Caco-2 (cell line): ENCODE data around the gene LRRC7. TPM values are rescaled to one million over a fixed set of nuclear protein-coding genes. Genes with fewer than 3 reads are reported as not detected.

ENCODE experiments used
- BruUV-seq: library from RNA; stranded (reverse); fragments of 400-500 nt; replicated peaks from 2 replicates; lab custom pipeline; 2021; lab: Mats Ljungman, UMichigan
- CTCF ChIA-PET: fragments of 300-600 bp; sonication (Branson Sonifier 250); formaldehyde crosslinking; loops from one replicate; lab custom pipeline; 2022; ENCODE audit warnings: antibody characterized with exemption; lab: Charles Lee
- POLR2A ChIA-PET: fragments of 300-600 bp; sonication (Branson Sonifier 250); formaldehyde crosslinking; loops from one replicate; lab custom pipeline; 2022; ENCODE audit warnings: antibody characterized with exemption; lab: Charles Lee
- DNase-seq, 2 experiments: peaks; one replicate each; pipeline versions ENCODE4 v3.0.0 to v3.0.0-alpha.2; 2020 to 2022
- H3K27me3 ChIP-seq: replicated peaks from 2 replicates; pipeline ENCODE4 v1.6.0; 2011; ENCODE audit warnings: low read length; ENCODE audit not compliant: control insufficient read depth, insufficient read depth
- H3K36me3 ChIP-seq: 2 replicates; pipeline ENCODE4 v1.5.1; 2011; ENCODE audit warnings: low read length; ENCODE audit not compliant: control insufficient read depth, insufficient read depth
- H3K4me1 ChIP-seq: fragments of 250-450 bp; sonication (Bioruptor Pico); 2 replicates; pipeline ENCODE4 v1.5.1; 2020; ENCODE audit warnings: mild to moderate bottlenecking
- H3K4me3 ChIP-seq: 2 replicates; pipeline ENCODE4 v1.5.1; 2011; ENCODE audit warnings: low read depth, mild to moderate bottlenecking, control low read depth, low read length
- H3K9me3 ChIP-seq: fragments of 250-450 bp; sonication (Bioruptor Pico); 2 replicates; pipeline ENCODE4 v1.5.1; 2020; ENCODE audit warnings: mild to moderate bottlenecking, moderate library complexity
- H3K27ac Mint-ChIP-seq: one replicate; pipeline ENCODE4 v1.8.0; 2022; ENCODE audit warnings: mixed read lengths; ENCODE audit not compliant: unreplicated experiment
- H3K27me3 Mint-ChIP-seq: one replicate; pipeline ENCODE4 v1.8.0; 2022; ENCODE audit warnings: mixed read lengths; ENCODE audit not compliant: insufficient read depth, unreplicated experiment
- H3K36me3 Mint-ChIP-seq: one replicate; pipeline ENCODE4 v1.8.0; 2022; ENCODE audit warnings: mild to moderate bottlenecking, mixed read lengths; ENCODE audit not compliant: insufficient read depth, unreplicated experiment
- H3K4me1 Mint-ChIP-seq: one replicate; pipeline ENCODE4 v1.8.0; 2022; ENCODE audit warnings: low read depth, mixed read lengths; ENCODE audit not compliant: unreplicated experiment
- H3K4me3 Mint-ChIP-seq: one replicate; pipeline ENCODE4 v1.8.0; 2022; ENCODE audit warnings: mild to moderate bottlenecking, moderate library complexity, mixed read lengths; ENCODE audit not compliant: unreplicated experiment
- H3K9me3 Mint-ChIP-seq: one replicate; pipeline ENCODE4 v1.8.0; 2022; ENCODE audit warnings: mixed read lengths; ENCODE audit not compliant: unreplicated experiment
- intact Hi-C: fragments of 100-400 bp; cut with micrococcal nuclease; formaldehyde crosslinking; loops from one replicate; pipeline ENCODE4 v1.10.0; 2022; ENCODE audit not compliant: unreplicated experiment
- total RNA-seq: library from RNA; stranded (reverse); gene quantifications from 2 replicates; pipeline ENCODE4 v1.2.3, GENCODE V29; 2022
- TF ChIP-seq, protein P1 (sequence below), 2 experiments: fragments of 200-600 bp in 1 of 2; IDR thresholded peaks; 1 replicate in 1 of 2; 2 replicates in 1 of 2; pipeline versions ENCODE4 v1.5.1 to v1.8.0; 2011 to 2022; ENCODE audit warnings: antibody characterized with exemption in 1 of 2, control low read depth in 1 of 2, inconsistent platforms in 1 of 2, low read depth in 1 of 2, low read length in 1 of 2, mild to moderate bottlenecking in 1 of 2, moderate library complexity in 1 of 2; ENCODE audit not compliant: insufficient read depth in 1 of 2, severe bottlenecking in 1 of 2, unreplicated experiment in 1 of 2

LRRC7 gene
- total RNA-seq, 1 experiment from 2014 or later = 8.5 TPM

DNA sequence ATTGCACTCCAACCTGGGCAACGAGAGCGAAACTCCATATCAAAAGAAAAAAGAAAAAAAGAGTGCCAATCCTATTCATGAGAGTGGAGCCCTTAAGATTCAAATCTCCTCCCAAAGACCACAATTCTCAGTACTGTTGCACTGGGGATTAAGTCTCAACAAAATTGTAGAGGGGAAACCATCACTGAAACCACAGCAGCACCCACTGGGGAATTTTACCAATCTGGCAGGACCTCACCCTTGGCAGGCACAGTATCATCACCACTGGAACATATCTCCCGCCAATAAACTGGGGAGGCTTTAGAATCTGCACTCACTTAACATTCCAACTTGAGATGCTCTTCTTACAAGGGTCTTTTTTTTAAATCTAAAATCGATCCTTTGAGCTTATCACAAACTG lies 596.6 kb downstream of the LRRC7 start:
- TF ChIP-seq, protein P1, sequence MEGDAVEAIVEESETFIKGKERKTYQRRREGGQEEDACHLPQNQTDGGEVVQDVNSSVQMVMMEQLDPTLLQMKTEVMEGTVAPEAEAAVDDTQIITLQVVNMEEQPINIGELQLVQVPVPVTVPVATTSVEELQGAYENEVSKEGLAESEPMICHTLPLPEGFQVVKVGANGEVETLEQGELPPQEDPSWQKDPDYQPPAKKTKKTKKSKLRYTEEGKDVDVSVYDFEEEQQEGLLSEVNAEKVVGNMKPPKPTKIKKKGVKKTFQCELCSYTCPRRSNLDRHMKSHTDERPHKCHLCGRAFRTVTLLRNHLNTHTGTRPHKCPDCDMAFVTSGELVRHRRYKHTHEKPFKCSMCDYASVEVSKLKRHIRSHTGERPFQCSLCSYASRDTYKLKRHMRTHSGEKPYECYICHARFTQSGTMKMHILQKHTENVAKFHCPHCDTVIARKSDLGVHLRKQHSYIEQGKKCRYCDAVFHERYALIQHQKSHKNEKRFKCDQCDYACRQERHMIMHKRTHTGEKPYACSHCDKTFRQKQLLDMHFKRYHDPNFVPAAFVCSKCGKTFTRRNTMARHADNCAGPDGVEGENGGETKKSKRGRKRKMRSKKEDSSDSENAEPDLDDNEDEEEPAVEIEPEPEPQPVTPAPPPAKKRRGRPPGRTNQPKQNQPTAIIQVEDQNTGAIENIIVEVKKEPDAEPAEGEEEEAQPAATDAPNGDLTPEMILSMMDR (IDR thresholded peaks at IDR 0.05; ENCODE audit: insufficient read depth in 1 of 2, low read depth in 1 of 2, low read length in 1 of 2, severe bottlenecking in 1 of 2, unreplicated experiment in 1 of 2) = no peak

DNA sequence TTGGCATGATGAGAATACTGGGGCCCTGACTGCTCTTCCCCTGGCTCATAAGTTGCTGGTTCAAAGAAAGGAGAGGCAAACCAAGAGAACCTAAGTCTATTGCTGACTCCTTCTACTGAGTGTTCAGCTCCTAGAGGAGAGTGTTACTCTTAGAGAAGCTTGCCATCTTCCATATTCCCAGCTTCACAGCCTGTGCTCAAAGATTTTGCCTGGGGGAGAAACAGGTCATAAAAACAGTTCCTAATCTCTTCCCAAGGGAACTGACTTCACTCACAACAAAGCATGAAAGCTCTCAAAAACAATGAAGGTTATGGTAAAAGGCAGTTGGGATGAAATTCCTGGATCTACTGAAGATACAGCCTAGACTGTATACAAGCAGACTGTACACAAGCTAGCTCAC lies 600.6 kb downstream of the LRRC7 start:
- H3K27ac Mint-ChIP-seq = no peak overlapping the region
- CTCF ChIA-PET = interaction anchor here (0.6 kb wide), 1 partner anchor 308 kb away, joined by 3 read pairs; no protein-coding TSS in a partner anchor

More for the DNA sequence above, 596.6 kb downstream of the LRRC7 start:
- no peak for DNase-seq
- H3K4me3 ChIP-seq = no peak overlapping the region
- H3K36me3 Mint-ChIP-seq = no peaks in the 10 kb centered on the region
- no peaks in the 10 kb centered on the region for H3K27me3 ChIP-seq
- no peaks in the 10 kb centered on the region for H3K4me1 ChIP-seq
- no peaks in the 10 kb centered on the region for H3K36me3 ChIP-seq
- H3K4me3 Mint-ChIP-seq = no peak overlapping the region
- peaks cover 6% of the 10 kb centered on the region for H3K4me1 Mint-ChIP-seq
- CTCF ChIA-PET = no interaction called here
- no peaks in the 10 kb centered on the region for H3K9me3 Mint-ChIP-seq
- H3K9me3 ChIP-seq = no peaks in the 10 kb centered on the region
- POLR2A ChIA-PET = no interaction called here
- intact Hi-C loops = no loop called here
- BruUV-seq = no TSS peak
- no peaks in the 10 kb centered on the region for H3K27me3 Mint-ChIP-seq
- no peak overlapping the region for H3K27ac Mint-ChIP-seq

GRCh38 chr1:70169018-70169839 lies 601.5 kb downstream of the LRRC7 start:
- H3K4me1 Mint-ChIP-seq = peaks cover 8% of the 10 kb centered on the region
- no peak for DNase-seq
- no peak overlapping the region for H3K4me3 Mint-ChIP-seq
- intact Hi-C loops = no loop called here
- Histone ChIP-seq H3K9me3 (no peaks in the 10 kb centered on the region), H3K4me3 (no peak overlapping the region), H3K27me3 (no peaks in the 10 kb centered on the region), H3K36me3 (no peaks in the 10 kb centered on the region), H3K4me1 (no peaks in the 10 kb centered on the region)
- no peak overlapping the region for H3K27ac Mint-ChIP-seq
- no TSS peak for BruUV-seq
- POLR2A ChIA-PET = no interaction called here
- CTCF ChIA-PET = no interaction called here
- H3K9me3 Mint-ChIP-seq = no peaks in the 10 kb centered on the region
- no peaks in the 10 kb centered on the region for H3K27me3 Mint-ChIP-seq
- no peaks in the 10 kb centered on the region for H3K36me3 Mint-ChIP-seq
- TF ChIP-seq, protein P1 (IDR thresholded peaks at IDR 0.05; ENCODE audit: insufficient read depth in 1 of 2, low read depth in 1 of 2, low read length in 1 of 2, severe bottlenecking in 1 of 2, unreplicated experiment in 1 of 2) = no peak

More for the DNA sequence above, 600.6 kb downstream of the LRRC7 start:
- BruUV-seq = no TSS peak
- H3K9me3 ChIP-seq = no peaks in the 10 kb centered on the region
- H3K4me1 Mint-ChIP-seq = peaks cover 8% of the 10 kb centered on the region
- H3K27me3 Mint-ChIP-seq = no peaks in the 10 kb centered on the region
- H3K9me3 Mint-ChIP-seq = no peaks in the 10 kb centered on the region
- H3K27me3 ChIP-seq = no peaks in the 10 kb centered on the region
- intact Hi-C loops = no loop called here
- no peaks in the 10 kb centered on the region for H3K4me1 ChIP-seq
- H3K4me3 ChIP-seq = no peak overlapping the region
- POLR2A ChIA-PET = no interaction called here
- H3K36me3 ChIP-seq = no peaks in the 10 kb centered on the region
- DNase-seq = no peak
- TF ChIP-seq, protein P1 (IDR thresholded peaks at IDR 0.05; ENCODE audit: insufficient read depth in 1 of 2, low read depth in 1 of 2, low read length in 1 of 2, severe bottlenecking in 1 of 2, unreplicated experiment in 1 of 2) = no peak
- no peaks in the 10 kb centered on the region for H3K36me3 Mint-ChIP-seq
- H3K4me3 Mint-ChIP-seq = no peak overlapping the region
